IMR-90 (cell line): Measurements from ENCODE around the gene WNT9B. TPM values are rescaled to one million over a fixed set of nuclear protein-coding genes. Genes with fewer than 3 reads are reported as not detected.

Source experiments
- ATAC-seq: fragments of 200-7000 bp; cut with Tn5 transposase; 2 replicates; pipeline ENCODE4 v1.9.1; 2020; ENCODE audit warnings: low read depth, mild to moderate bottlenecking, moderate library complexity
- BruUV-seq: library from RNA; stranded (reverse); fragments of 400-500 nt; replicated peaks from 2 replicates; lab custom pipeline; 2021; lab: Mats Ljungman, UMichigan
- CTCF ChIA-PET: fragments of 300-600 bp; formaldehyde crosslinking; extraction: SDS; loops from one replicate; lab custom pipeline; 2021; ENCODE audit warnings: antibody characterized with exemption; lab: Yijun Ruan, JAX
- POLR2A ChIA-PET: fragments of 300-600 bp; sonication (Branson Sonifier 250); formaldehyde crosslinking; loops from one replicate; lab custom pipeline; 2022; ENCODE audit warnings: antibody characterized with exemption; ENCODE audit not compliant: unreplicated experiment; lab: Charles Lee
- DNase-seq: peaks from one replicate; pipeline ENCODE4 v3.0.0; 2013
- H2AFZ ChIP-seq: replicated peaks from 2 replicates; pipeline ENCODE3; 2013; ENCODE audit warnings: low read length, mild to moderate bottlenecking; ENCODE audit not compliant: poor library complexity
- H2AK5ac ChIP-seq: 2 replicates; pipeline ENCODE4 v1.6.1; 2013; ENCODE audit warnings: low read depth, low read length, inconsistent platforms
- H2AK9ac ChIP-seq: replicated peaks from 2 replicates; pipeline ENCODE3; 2013; ENCODE audit warnings: mild to moderate bottlenecking, low read depth, low read length, moderate library complexity; ENCODE audit not compliant: poor library complexity
- H2BK120ac ChIP-seq: 2 replicates; pipeline ENCODE4 v1.6.1; 2013; ENCODE audit warnings: low read depth, low read length, inconsistent platforms
- H2BK15ac ChIP-seq: 3 replicates; pipeline ENCODE4 v1.6.1; 2013; ENCODE audit warnings: low read depth, low read length, inconsistent platforms
- H2BK20ac ChIP-seq: 2 replicates; pipeline ENCODE4 v1.6.1; 2013; ENCODE audit warnings: low read depth, mild to moderate bottlenecking, inconsistent platforms, low read length, moderate library complexity
- H2BK5ac ChIP-seq: 2 replicates; pipeline ENCODE4 v1.6.1; 2013; ENCODE audit warnings: mild to moderate bottlenecking, low read depth, low read length, inconsistent platforms; ENCODE audit not compliant: poor library complexity, severe bottlenecking
- H3K14ac ChIP-seq: replicated peaks from 2 replicates; pipeline ENCODE4 v1.6.1; 2013; ENCODE audit warnings: low read depth, low read length, inconsistent platforms
- H3K18ac ChIP-seq: 2 replicates; pipeline ENCODE4 v1.6.1; 2013; ENCODE audit warnings: low read depth, low read length, control low read depth
- H3K23ac ChIP-seq: 2 replicates; pipeline ENCODE4 v1.6.1; 2013; ENCODE audit warnings: low read depth, low read length, inconsistent platforms
- H3K27ac ChIP-seq: 2 replicates; pipeline ENCODE4 v1.5.1; 2013; ENCODE audit warnings: mild to moderate bottlenecking, control low read depth, low read length; ENCODE audit not compliant: insufficient read depth
- H3K27me3 ChIP-seq: 2 replicates; pipeline ENCODE4 v1.6.1; 2013; ENCODE audit warnings: low read length; ENCODE audit not compliant: control insufficient read depth, insufficient read depth
- H3K36me3 ChIP-seq: 2 replicates; pipeline ENCODE4 v1.6.1; 2013; ENCODE audit warnings: low read length, mixed read lengths; ENCODE audit not compliant: control insufficient read depth, insufficient read depth
- H3K4ac ChIP-seq: 2 replicates; pipeline ENCODE4 v1.6.1; 2013; ENCODE audit warnings: low read depth, low read length, inconsistent platforms
- H3K4me1 ChIP-seq: 2 replicates; pipeline ENCODE4 v1.6.1; 2013; ENCODE audit warnings: low read length, mixed read lengths; ENCODE audit not compliant: control insufficient read depth, insufficient read depth
- H3K4me2 ChIP-seq: 2 replicates; pipeline ENCODE4 v1.6.1; 2013; ENCODE audit warnings: low read depth, mild to moderate bottlenecking, control low read depth, low read length, moderate library complexity
- H3K4me3 ChIP-seq: 2 replicates; pipeline ENCODE4 v1.5.1; 2013; ENCODE audit warnings: low read depth, mild to moderate bottlenecking, control low read depth, low read length, moderate library complexity; ENCODE audit not compliant: insufficient read depth
- H3K56ac ChIP-seq: 2 replicates; pipeline ENCODE4 v1.6.1; 2013; ENCODE audit warnings: low read length, inconsistent platforms; ENCODE audit not compliant: insufficient read depth; ENCODE audit errors: extremely low read depth
- H3K79me1 ChIP-seq, 2 experiments: 2 replicates each; pipeline ENCODE4 v1.6.1; 2013; ENCODE audit warnings: low read length in 2 of 2, inconsistent platforms in 1 of 2, low read depth in 1 of 2
- H3K9ac ChIP-seq: 2 replicates; pipeline ENCODE4 v1.6.1; 2013; ENCODE audit warnings: low read depth, low read length, control low read depth
- H3K9me1 ChIP-seq: 2 replicates; pipeline ENCODE4 v1.6.1; 2013; ENCODE audit warnings: low read length, inconsistent platforms; ENCODE audit not compliant: insufficient read depth
- H3K9me3 ChIP-seq: 2 replicates; pipeline ENCODE4 v1.6.1; 2013; ENCODE audit warnings: low read length; ENCODE audit not compliant: control insufficient read depth, insufficient read depth
- H4K20me1 ChIP-seq: 2 replicates; pipeline ENCODE4 v1.6.1; 2013; ENCODE audit warnings: low read length, inconsistent platforms; ENCODE audit not compliant: insufficient read depth
- H4K5ac ChIP-seq: 2 replicates; pipeline ENCODE4 v1.6.1; 2013; ENCODE audit warnings: mild to moderate bottlenecking, low read depth, low read length, control low read depth
- H4K8ac ChIP-seq, 2 experiments: 2 replicates each; pipeline ENCODE4 v1.6.1; 2013; ENCODE audit warnings: low read depth in 2 of 2, low read length in 2 of 2, control low read depth in 1 of 2, inconsistent platforms in 1 of 2
- H4K91ac ChIP-seq: 2 replicates; pipeline ENCODE4 v1.6.1; 2013; ENCODE audit warnings: low read depth, low read length, inconsistent platforms; ENCODE audit not compliant: insufficient read depth
- CHD1 ChIP-seq: IDR thresholded peaks from 2 replicates; pipeline ENCODE4 v1.6.1; 2012; ENCODE audit warnings: low read depth, low read length, improper control_type of control experiment
- POLR2A ChIP-seq: IDR thresholded peaks from 2 replicates; pipeline ENCODE4 v1.6.1; 2012; ENCODE audit warnings: mild to moderate bottlenecking, low read depth, low read length
- WGBS, 2 experiments: methylation state at CpG; one replicate each; pipeline versions ENCODE4 v1.1.5 to v1.1.7; 2013; ENCODE audit warnings: missing lambda C conversion rate in 2 of 2; ENCODE audit not compliant: insufficient read length in 1 of 2; ENCODE audit errors: extremely low coverage in 2 of 2; 5-methylcytosine and 5-hydroxymethylcytosine counted together
- dilution Hi-C: fragments of 300-500 bp; cut with HindIII; formaldehyde crosslinking; loops from one replicate; pipeline ENCODE4 v1.14.3; 2018; ENCODE audit warnings: low sequenced_read_pairs; ENCODE audit not compliant: unreplicated experiment
- in situ Hi-C: fragments of 300-500 bp; cut with MboI; formaldehyde crosslinking; loops from 3 replicates; pipeline ENCODE4 v1.14.3; 2019; ENCODE audit warnings: low sequenced_read_pairs, inconsistent platforms, mixed read lengths
- intact Hi-C: fragments of 100-400 bp; cut with micrococcal nuclease; formaldehyde crosslinking; loops from 2 replicates; pipeline ENCODE4 v1.10.0; 2022
- polyA plus RNA-seq, 3 experiments: library from polyadenylated mRNA; depleted of rRNA; stranded (reverse); fragments of >200 nt; gene quantifications; 2 replicates each; pipeline ENCODE4 v1.2.3, GENCODE V29; 2012; ENCODE audit warnings: low replicate concordance in 1 of 3
- total RNA-seq: library from RNA; depleted of rRNA; stranded (reverse); fragments of >200 nt; gene quantifications from 2 replicates; pipeline ENCODE4 v1.2.3, GENCODE V29; 2012

Gene WNT9B
- total and polyA plus RNA-seq, 2 of the 4 experiments (the other 2 are of a cell fraction), result not detected

DNA sequence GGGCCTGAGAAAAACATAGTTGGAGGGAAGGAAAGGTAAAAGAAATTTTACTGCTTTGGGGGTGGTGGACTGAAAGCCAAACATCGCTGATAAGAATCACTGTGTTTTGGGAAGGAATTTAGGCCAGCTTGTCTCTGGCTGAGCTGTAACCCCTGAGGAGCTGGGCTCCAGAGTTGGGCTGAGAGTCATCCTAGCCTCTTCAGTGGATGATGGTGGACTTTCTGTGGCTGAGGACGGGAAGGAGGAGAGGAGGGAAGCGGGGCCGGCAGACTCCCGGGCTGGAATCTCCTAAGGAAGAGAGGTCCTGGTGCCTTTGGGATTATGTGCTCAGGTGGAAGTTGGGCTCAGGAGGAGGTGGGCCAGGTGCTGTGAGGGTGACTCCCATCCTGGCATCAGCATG lies 8.6 kb downstream of the WNT9B start:
- POLR2A ChIA-PET, result no interaction called here
- DNase-seq (no peak), ATAC-seq (no peak)
- H4K20me1 ChIP-seq, result no peaks in the 10 kb centered on the region
- intact Hi-C loops, result loop anchor here (10.0 kb wide), 1 partner anchor 65 kb away; no protein-coding TSS in a partner anchor
- H3K4me1 ChIP-seq, result peaks cover 2% of the 10 kb centered on the region; the same call in 1 of the 2 replicates
- H3K9ac ChIP-seq, result no peak overlapping the region
- no peak overlapping the region for H2BK20ac ChIP-seq
- no peaks in the 10 kb centered on the region for H3K36me3 ChIP-seq
- no peak overlapping the region for H2AFZ ChIP-seq
- no peak overlapping the region for H4K5ac ChIP-seq
- H2BK15ac ChIP-seq, result no peak overlapping the region
- no peak for TF ChIP-seq POLR2A
- TF ChIP-seq CHD1, result no peak
- dilution Hi-C loops, result no loop called here
- H4K91ac ChIP-seq, result no peak overlapping the region
- in situ Hi-C loops, result loop anchor here (25.0 kb wide), 1 partner anchor 152 kb away; no protein-coding TSS in a partner anchor
- no peak overlapping the region for H3K27ac ChIP-seq
- 70% methylated on average over 3 of the region's 5 CpGs; no CpG with 5 or more reads in 1 of the 2 experiments for WGBS, 2 experiments
- no peaks in the 10 kb centered on the region for H3K9me3 ChIP-seq
- no peak overlapping the region for H3K4me2 ChIP-seq
- no peak overlapping the region for H3K23ac ChIP-seq
- H3K14ac ChIP-seq, result no peak overlapping the region
- no peak overlapping the region for H3K56ac ChIP-seq
- H2AK9ac ChIP-seq, result no peak overlapping the region
- no peaks in the 10 kb centered on the region; the same call in 1 of the 2 replicates for H3K9me1 ChIP-seq
- no peak overlapping the region for H3K18ac ChIP-seq
- peaks cover 36% of the 10 kb centered on the region for H3K27me3 ChIP-seq
- no peak overlapping the region for H4K8ac ChIP-seq
- H3K79me1 ChIP-seq, result no peaks in the 10 kb centered on the region
- no peak overlapping the region for H2BK5ac ChIP-seq
- CTCF ChIA-PET, result interaction anchor here (0.7 to 1.3 kb wide), 2 partner anchors 18 to 26 kb away, joined by 4 read pairs; no protein-coding TSS in a partner anchor
- H2BK120ac ChIP-seq, result no peak overlapping the region
- no peak overlapping the region for H3K4ac ChIP-seq
- H2AK5ac ChIP-seq, result no peak overlapping the region
- no TSS peak for BruUV-seq
- no peak overlapping the region for H3K4me3 ChIP-seq
